PC-9 (cell line): ENCODE data around the gene IQCH.

ENCODE experiments used
- CTCF ChIP-seq: fragments of 200-600 bp; sonication (generic); conservative IDR thresholded peaks from 2 replicates; pipeline ENCODE4 v1.6.1; 2017; ENCODE audit warnings: mixed run types, antibody characterized with exemption, mild to moderate bottlenecking, moderate library complexity
- EZH2 ChIP-seq: fragments of 200-600 bp; sonication (generic); IDR thresholded peaks from 2 replicates; pipeline ENCODE4 v1.8.0; 2017; ENCODE audit warnings: antibody characterized with exemption, low read depth

GRCh38 chr15:67372986-67373675 is 118.5 kb downstream of the IQCH start:
- no peak for TF ChIP-seq CTCF
- no peak for TF ChIP-seq EZH2
